Neural cell (in vitro differentiated cells): ENCODE measurements around the gene ZBTB44.
"Not testable (repeated sequence)": the region's sequence is repeated elsewhere in the genome, so short reads cannot be mapped to it uniquely, and the experiment has no call there.

Source experiments
- POLR2AphosphoS5 ChIP-seq: IDR thresholded peaks from 2 replicates; pipeline ENCODE4 v1.6.1; 2012
- SMC3 ChIP-seq: fragments of 450-650 bp; conservative IDR thresholded peaks from 2 replicates; pipeline ENCODE4 v1.6.1; 2014; ENCODE audit warnings: antibody characterized with exemption, mild to moderate bottlenecking, moderate library complexity; ENCODE audit not compliant: poor library complexity
- TAF1 ChIP-seq: IDR thresholded peaks from 2 replicates; pipeline ENCODE4 v1.6.1; 2012; ENCODE audit warnings: low read depth
- TF ChIP-seq, protein P1 (sequence below): fragments of 450-650 bp; IDR thresholded peaks from 2 replicates; pipeline ENCODE4 v1.5.1; 2014; ENCODE audit warnings: antibody characterized with exemption, mild to moderate bottlenecking, moderate library complexity; ENCODE audit not compliant: poor library complexity, severe bottlenecking

DNA sequence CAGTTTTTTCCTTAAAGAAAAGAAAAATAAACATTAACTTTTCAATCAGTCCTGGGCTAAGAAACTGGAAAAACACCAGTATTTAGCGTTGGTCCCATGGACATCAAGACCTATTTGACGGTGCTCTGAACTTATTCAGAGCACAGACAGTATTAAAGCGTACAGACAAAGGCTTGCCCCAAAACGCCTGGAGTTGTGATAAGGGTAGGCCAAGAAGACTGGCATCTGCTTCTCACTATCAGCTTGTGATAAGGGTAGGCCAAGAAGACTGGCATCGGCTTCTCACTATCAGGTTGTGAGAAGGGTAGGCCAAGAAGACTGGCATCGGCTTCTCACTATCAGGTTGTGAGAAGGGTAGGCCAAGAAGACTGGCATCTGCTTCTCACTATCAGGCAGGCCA is 69.3 kb downstream of the ZBTB44 start:
- TF ChIP-seq, protein P1, sequence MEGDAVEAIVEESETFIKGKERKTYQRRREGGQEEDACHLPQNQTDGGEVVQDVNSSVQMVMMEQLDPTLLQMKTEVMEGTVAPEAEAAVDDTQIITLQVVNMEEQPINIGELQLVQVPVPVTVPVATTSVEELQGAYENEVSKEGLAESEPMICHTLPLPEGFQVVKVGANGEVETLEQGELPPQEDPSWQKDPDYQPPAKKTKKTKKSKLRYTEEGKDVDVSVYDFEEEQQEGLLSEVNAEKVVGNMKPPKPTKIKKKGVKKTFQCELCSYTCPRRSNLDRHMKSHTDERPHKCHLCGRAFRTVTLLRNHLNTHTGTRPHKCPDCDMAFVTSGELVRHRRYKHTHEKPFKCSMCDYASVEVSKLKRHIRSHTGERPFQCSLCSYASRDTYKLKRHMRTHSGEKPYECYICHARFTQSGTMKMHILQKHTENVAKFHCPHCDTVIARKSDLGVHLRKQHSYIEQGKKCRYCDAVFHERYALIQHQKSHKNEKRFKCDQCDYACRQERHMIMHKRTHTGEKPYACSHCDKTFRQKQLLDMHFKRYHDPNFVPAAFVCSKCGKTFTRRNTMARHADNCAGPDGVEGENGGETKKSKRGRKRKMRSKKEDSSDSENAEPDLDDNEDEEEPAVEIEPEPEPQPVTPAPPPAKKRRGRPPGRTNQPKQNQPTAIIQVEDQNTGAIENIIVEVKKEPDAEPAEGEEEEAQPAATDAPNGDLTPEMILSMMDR, result not testable (repeated sequence)
- not testable (repeated sequence) for TF ChIP-seq POLR2AphosphoS5, TAF1, SMC3
